GM12864 (cell line): ENCODE measurements around the gene STX12.

Source experiments
- DNase-seq: peaks from one replicate; pipeline ENCODE4 v3.0.0-alpha.2; 2011; ENCODE audit warnings: low read depth
- H3K4me3 ChIP-seq: 2 replicates; pipeline ENCODE4 v1.5.1; 2011; ENCODE audit warnings: mild to moderate bottlenecking, low read depth, low read length, control low read depth
- TF ChIP-seq, protein P1 (sequence below): IDR thresholded peaks from 2 replicates; pipeline ENCODE4 v1.5.1; 2011; ENCODE audit warnings: low read depth, mild to moderate bottlenecking, moderate library complexity, low read length, control low read depth, inconsistent platforms; ENCODE audit errors: missing control alignments

The STX12 gene

DNA sequence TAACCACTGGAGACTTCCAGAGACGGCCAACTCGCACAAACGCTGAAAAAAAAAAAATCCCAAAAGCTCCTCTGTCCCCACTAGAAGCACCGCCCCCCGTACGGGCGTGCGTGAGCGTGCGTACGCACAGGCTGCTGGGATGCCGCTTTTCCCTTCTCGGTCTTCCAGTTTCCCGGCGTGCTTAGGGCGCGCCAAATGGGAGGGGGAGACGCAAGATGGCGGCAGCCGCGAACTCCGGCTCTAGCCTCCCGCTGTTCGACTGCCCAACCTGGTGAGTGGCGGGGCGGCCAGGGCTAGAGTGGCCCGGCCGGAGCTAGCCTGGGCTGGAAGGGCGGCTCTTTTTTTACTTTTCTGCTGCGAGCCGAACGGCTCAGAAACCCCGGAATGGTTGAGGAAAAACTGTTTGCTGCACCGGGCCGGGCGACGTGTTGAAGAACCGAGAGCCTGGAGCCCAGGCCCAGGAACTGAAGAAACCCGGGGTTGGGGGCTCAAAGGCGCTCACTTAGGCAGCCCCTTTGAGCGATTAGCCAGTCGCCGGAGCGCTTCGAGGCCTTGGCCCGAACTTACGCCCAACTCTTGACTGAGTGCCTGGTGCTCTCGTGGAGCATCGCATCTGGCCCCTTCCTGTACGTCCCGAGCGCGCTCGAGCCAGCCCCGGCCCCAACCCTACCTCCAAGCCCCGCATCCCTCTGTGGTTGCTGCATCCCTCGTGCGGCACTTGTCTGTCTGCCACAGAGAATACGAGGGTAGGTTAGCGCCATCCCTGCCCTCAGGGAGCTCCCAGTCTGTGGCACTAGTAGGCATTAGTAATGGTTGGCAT is 57.8 kb downstream of the STX12 start, which contains the start of gene PPP1R8:
Gene PPP1R8 (plus strand): TSS at position 162 of the 820 bp plus-strand sequence. CDS start 54 bp downstream, at position 216.
- TF ChIP-seq, protein P1, sequence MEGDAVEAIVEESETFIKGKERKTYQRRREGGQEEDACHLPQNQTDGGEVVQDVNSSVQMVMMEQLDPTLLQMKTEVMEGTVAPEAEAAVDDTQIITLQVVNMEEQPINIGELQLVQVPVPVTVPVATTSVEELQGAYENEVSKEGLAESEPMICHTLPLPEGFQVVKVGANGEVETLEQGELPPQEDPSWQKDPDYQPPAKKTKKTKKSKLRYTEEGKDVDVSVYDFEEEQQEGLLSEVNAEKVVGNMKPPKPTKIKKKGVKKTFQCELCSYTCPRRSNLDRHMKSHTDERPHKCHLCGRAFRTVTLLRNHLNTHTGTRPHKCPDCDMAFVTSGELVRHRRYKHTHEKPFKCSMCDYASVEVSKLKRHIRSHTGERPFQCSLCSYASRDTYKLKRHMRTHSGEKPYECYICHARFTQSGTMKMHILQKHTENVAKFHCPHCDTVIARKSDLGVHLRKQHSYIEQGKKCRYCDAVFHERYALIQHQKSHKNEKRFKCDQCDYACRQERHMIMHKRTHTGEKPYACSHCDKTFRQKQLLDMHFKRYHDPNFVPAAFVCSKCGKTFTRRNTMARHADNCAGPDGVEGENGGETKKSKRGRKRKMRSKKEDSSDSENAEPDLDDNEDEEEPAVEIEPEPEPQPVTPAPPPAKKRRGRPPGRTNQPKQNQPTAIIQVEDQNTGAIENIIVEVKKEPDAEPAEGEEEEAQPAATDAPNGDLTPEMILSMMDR, result no peak
- H3K4me3 ChIP-seq, result peak within 1 kb of the TSS; percentile 90

GRCh38 chr1:27831568-27832410 is 58.8 kb downstream of the STX12 start:
- no peak for DNase-seq
- TF ChIP-seq, protein P1, result no peak
- H3K4me3 ChIP-seq, result peak overlapping the region; percentile 90

More for the DNA sequence above, 57.8 kb downstream of the STX12 start, which contains the start of gene PPP1R8:
- peak; percentile 86 for DNase-seq

DNA sequence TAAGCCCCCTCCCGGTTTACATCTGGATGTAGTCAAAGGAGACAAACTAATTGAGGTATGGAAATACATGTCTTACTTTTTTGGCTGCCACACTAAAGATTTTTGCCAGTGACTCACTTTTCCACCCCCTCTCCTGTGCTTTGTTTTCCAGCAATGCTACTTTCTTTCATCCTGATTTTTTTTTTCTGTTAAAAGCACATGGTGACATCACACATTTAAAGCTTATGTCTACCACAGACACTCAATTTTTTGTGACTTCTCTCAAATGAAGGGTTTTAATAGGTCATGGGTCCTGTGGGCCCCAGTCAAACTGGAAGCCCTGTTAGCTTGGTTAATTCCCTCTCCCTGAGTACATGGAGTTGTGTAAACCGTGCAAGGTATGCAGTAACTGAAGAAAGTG is 59.7 kb downstream of the STX12 start:
- no peak overlapping the region for H3K4me3 ChIP-seq
- DNase-seq, result no peak
- TF ChIP-seq, protein P1, result no peak

DNA sequence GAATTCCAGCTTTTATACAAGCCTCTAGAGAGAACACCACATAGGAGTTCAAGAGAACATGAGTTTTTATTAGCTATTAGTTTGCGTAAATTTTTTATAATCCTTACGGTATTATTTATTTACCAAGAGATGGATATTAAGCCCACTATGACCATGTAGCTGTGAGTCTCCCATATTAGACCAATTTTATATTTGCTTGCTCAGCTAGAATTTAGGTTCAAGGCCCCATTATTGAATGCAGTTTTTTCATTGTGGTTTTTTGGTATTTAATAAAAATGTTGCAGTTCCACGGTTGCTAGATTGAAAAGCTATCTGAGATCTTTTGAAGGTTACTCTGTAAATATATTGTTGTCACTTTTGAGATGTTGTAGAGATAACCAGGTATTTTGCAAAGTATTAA is 60.5 kb downstream of the STX12 start:
- TF ChIP-seq, protein P1, result no peak
- DNase-seq, result no peak
- H3K4me3 ChIP-seq, result no peak overlapping the region

DNA sequence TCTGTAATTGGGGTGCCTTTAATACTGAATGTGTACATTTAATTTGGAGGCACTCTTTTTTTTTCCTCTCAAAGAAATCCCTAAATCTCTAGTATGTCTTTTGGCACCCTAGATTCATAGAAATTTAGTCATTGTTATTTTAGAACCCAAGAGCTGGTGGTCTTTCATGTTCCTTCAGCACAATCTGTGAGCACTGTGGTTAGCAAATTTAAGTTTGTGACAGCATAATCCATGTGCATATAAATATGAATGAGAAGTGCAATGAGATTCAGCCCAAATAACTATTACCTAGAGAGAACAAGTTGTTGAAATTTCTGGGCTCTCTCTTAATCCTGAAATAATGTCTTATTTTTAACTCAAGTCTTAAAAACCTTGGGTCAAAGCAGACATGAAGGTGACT is 62.0 kb downstream of the STX12 start:
- TF ChIP-seq, protein P1, result no peak
- no peak for DNase-seq
- H3K4me3 ChIP-seq, result no peak overlapping the region

GRCh38 chr1:27835501-27835900 is 62.5 kb downstream of the STX12 start:
- TF ChIP-seq, protein P1, result no peak
- no peak overlapping the region for H3K4me3 ChIP-seq
- no peak for DNase-seq
